Activated CD8-positive, alpha-beta memory T cell treated with anti-CD3 and anti-CD28 coated beads for 24 hours (primary cell): ENCODE data around the gene RADIL.
"Not testable (repeated sequence)": the region's sequence is repeated elsewhere in the genome, so short reads cannot be mapped to it uniquely, and the experiment has no call there.

Experiments used
- DNase-seq: peaks from one replicate; pipeline ENCODE4 v3.0.0-alpha.2; 2020

The RADIL gene

GRCh38 chr7:4805110-4805983, 78.2 kb downstream of the RADIL start:
- DNase-seq = no peak

DNA sequence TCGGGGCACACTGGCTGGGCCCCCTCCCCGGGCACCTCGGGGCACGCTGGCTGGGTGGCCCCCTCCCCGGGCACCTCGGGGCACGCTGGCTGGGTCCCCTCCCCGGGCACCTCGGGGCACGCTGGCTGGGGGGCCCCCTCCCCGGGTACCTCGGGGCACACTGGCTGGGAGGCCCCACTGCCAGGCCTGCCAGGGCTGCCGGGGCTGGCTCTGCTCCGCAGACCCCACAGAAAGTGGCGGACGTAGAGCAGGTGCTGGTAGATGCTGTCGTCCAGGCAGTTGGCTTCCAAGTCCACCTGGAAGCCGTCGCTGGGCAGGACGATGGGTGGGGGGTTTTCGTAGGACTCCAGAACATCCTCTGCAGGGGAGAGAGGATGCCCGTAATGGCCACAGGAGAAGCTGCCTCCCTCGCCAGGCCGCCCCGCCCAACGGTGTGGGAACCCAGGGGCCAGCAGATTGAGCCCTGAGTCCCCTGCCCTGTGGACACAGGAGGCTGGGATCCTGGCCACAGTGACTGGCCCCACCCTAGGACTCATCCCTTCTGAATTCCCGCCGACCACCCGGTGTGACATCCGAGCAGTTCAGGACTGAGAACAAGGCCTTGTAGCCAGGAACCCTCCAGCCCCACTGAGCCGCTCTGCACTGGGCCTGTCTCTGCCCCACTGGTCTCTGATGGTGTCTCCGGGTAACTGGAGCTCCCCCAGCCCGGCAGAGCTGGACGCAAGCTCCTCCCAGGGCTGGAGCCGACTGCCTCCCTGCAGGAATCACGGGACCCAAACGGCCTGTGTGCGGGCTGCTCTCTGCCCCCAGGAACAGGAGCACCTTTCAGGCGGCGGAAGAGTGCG, 79.9 kb downstream of the RADIL start:
- DNase-seq = no peak

- not testable (repeated sequence) for DNase-seq
Measured at GRCh38 chr7:4802577-4802976, 80.9 kb downstream of the RADIL start.

GRCh38 chr7:4801839-4802231, 81.7 kb downstream of the RADIL start:
- no peak for DNase-seq

DNA sequence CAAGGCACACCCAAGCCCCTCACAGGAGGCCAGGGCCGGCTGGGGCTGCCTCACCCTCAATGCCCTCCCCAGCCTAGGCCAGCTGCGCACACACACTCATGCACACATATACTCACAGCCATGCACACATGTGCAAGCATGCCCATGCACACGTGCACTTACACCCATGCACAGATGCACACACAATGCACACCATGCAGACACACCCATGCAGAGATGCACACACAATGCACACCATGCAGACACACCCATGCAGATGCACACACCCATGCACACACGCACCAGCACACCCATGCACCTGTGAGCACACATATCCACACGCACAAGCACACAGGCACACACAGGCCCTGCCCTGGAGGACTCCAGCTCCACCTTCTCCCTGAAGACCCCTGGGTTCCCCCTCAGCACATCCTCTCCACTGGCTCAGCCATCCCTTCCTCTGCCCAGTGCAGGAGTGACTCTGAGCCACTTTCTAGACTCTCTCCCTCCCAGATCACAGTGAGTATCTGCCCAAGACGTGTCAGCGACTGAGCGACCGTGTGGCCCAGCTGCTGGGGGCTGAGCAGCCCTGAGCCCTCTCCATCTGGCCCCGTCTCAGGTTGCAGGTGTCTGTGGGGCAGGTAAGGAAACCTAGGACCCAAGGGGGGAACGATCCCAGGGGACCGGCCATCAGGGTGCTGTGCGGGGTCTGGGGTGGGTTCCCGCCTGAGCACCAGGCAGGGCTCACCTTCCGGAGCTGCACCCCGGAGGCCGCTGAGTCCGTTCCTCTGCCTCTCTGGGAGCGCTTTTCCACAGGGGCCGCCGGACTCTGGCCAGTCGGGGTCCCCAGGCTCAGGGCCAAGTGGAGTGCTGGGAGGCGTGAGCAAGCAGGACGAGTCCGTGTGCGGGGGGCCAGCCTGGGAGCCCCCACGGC, 82.3 kb downstream of the RADIL start:
- DNase-seq = no peak

- no peak for DNase-seq
Measured at GRCh38 chr7:4800487-4800886, 83.0 kb downstream of the RADIL start.

- no peak for DNase-seq
Measured at GRCh38 chr7:4799508-4800268, 83.8 kb downstream of the RADIL start.

GRCh38 chr7:4798706-4799235, 84.7 kb downstream of the RADIL start:
- DNase-seq = no peak

- DNase-seq = peak; percentile 88
Measured at GRCh38 chr7:4797858-4798705, 85.4 kb downstream of the RADIL start.

DNA sequence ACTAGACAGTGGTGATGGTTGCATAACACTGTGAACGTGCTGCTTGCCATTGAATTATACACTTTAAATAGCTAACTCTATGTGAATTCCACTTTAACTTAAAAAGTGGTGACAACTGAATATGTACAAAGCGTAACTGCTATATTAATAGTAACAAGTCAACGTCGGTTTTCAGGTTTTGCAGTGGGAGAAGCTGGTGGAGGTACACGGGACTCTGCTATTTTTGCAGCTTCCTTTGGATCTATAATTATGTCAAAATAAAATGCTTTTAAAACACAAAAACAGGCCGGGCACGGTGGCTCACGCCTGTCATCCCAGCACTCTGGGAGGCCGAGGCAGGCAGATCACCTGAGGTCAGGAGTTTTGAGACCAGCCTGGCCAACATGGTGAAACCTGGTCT, 87.1 kb downstream of the RADIL start:
- no peak for DNase-seq

- DNase-seq = no peak
Measured at GRCh38 chr7:4794591-4795350, 88.7 kb downstream of the RADIL start.

DNA sequence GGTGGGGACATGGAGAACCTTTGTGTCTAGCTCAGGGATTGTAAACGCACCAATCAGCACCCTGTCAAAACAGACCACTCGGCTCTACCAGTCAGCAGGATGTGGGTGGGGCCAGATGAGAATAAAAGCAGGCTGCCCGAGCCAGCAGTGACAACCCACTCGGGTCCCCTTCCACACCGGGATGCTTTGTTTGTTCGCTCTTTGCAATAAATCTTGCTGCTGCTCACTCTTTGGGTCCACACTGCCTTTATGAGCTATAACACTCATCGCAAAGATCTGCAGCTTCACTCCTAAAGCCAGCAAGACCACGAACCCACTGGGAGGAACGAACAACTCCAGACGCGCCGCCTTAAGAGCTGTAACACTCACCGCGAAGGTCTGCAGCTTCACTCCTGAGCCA, 89.3 kb downstream of the RADIL start:
- not testable (repeated sequence) for DNase-seq

- DNase-seq = not testable (repeated sequence)
Measured at GRCh38 chr7:4793385-4793993, 90.0 kb downstream of the RADIL start.

DNA sequence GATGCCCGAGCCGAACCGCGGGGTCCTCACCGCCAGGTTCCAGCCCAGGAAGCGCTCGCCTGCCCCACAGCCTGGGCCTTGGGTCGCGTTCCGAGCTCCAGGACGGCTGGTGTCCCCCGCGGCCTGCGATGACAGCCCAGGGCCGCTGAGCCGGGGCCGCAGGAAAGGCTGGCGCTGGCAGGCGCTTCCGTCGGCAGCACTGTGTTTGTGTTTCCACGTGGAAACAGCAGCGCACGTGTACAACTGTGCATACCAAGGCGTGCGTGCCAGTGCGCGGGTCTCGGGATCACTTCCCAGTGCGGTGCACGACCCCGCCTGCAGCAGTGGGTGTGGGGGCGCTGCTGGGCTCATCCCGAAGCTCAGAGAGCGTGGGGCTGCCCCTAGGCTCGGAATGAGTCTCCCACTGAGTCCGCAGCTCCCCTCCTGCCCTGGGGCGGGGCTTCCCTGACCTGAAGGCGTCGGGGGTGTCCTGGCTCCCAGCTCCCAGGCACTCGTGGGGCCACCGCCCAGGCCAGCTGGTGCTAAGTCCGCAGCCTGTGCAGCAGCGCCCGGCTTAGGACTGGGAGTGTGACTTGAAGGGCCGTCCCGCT, 90.9 kb downstream of the RADIL start:
- DNase-seq = peak; percentile 74

GRCh38 chr7:4791738-4792536, 91.6 kb downstream of the RADIL start:
- DNase-seq = peak; percentile 93

DNA sequence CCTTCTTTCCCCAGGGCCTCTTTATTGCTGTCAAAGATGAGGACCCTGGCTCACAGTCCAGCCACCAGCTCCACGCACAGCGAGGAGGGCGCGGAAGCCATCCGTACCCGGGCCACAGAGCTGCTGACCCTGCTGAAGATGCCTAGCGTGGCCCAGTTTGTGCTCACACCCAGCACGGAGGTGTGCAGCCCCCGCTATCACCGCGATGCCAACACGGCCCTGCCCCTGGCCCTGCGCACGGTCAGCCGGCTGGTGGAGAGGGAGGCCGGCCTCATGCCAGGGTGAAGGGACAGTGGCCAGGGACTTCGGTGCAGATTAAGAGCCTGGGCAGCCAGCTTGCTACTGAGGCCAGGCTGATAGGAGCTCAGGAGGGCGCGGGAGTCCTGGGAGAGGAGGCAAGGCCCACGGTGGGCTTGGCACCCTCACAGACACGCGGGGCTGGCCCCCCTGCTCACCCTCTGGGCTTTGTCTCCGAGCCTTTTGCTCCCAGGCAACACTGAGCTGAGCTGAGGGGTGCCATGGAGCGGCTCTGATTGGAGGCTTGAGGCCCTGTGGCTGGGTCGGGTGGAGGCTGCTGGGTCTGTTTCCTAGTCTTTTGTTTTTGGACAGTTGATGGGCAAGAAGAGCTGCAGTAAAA, 92.3 kb downstream of the RADIL start:
- DNase-seq = no peak

GRCh38 chr7:4790516-4790991, 93.0 kb downstream of the RADIL start:
- no peak for DNase-seq

DNA sequence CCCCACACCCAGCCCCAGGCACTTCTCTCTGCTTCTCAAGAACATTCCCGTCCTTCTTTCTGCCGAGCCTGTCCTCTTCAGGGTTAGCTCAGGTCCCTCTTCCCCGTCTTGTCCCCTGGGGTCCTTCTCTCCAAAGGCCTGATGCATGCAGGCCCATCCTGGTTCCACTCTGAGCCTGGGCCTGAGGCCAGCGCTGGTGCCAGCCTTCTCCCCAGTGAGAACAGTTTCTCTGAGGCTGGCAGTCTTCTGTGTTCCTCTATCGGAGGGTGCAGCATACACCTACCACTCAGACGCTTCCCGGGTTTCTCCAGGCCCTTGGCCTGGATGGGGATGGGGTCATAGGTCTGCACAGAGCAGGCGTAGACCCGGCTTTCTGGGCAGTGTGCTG, 93.4 kb downstream of the RADIL start:
- no peak for DNase-seq
